Gastrocnemius medialis (tissue), 4 donors: ENCODE measurements around the gene HOXA4.

Experiments used
- POLR2A ChIP-seq, 2 donors: fragments of 450-650 bp; IDR thresholded peaks; one replicate each; pipeline ENCODE4 v1.6.1; 2017; ENCODE audit warnings: antibody characterized with exemption in 2 of 2, mild to moderate bottlenecking in 2 of 2, moderate library complexity in 2 of 2
- TF ChIP-seq, protein P1 (sequence below), 5 experiments: fragments of 450-650 bp in 3 of 5; fragments of 200-600 bp in 2 of 5; sonication (generic) in 2 of 5; IDR thresholded peaks in 4 of 5; conservative IDR thresholded peaks in 1 of 5; 1 replicate in 4 of 5; 2 replicates in 1 of 5; pipeline ENCODE4 v1.5.1; 2016 to 2019; ENCODE audit warnings: antibody characterized with exemption in 5 of 5, mild to moderate bottlenecking in 3 of 5, moderate library complexity in 3 of 5

DNA sequence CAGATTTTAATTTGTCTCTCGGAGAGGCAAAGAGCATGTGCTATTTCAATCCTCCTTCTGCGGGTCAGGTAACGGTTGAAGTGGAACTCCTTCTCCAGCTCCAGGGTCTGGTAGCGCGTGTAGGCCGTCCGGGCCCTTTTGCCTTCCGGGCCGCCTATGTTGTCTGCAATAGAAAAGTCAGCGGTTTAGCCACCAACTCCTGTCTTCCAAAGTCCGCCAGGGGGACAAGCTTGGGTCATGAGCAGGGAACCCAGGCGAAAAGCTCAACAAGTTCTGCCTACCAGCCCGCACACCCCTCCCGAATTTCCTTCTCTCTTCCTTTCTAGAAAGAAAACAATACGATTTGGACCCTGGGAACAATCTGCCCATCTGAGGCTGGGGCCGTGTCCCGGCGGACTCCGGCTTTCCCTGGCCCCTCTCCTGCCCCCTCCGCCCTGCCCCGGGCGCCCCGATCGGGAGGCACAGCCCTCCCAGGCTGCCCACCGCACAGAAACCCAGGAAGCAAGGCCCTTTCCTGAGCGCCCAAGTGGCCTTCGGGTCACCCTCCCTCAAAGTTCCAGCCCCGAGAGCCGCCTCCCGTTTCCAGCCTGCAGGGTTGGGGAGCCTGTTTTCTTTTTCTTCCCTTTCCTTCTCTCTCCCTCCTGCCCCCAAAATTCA, 11.5 kb upstream of the HOXA4 start:
- TF ChIP-seq POLR2A (IDR thresholded peaks at IDR 0.05), result no peak
- TF ChIP-seq, protein P1, sequence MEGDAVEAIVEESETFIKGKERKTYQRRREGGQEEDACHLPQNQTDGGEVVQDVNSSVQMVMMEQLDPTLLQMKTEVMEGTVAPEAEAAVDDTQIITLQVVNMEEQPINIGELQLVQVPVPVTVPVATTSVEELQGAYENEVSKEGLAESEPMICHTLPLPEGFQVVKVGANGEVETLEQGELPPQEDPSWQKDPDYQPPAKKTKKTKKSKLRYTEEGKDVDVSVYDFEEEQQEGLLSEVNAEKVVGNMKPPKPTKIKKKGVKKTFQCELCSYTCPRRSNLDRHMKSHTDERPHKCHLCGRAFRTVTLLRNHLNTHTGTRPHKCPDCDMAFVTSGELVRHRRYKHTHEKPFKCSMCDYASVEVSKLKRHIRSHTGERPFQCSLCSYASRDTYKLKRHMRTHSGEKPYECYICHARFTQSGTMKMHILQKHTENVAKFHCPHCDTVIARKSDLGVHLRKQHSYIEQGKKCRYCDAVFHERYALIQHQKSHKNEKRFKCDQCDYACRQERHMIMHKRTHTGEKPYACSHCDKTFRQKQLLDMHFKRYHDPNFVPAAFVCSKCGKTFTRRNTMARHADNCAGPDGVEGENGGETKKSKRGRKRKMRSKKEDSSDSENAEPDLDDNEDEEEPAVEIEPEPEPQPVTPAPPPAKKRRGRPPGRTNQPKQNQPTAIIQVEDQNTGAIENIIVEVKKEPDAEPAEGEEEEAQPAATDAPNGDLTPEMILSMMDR (IDR thresholded peaks at IDR 0.05 in 4 of 5, conservative IDR thresholded peaks at IDR 0.05 in 1 of 5), result peak in 1 of 5 experiments; percentile 1
